ENCODE data around the gene STX4. TPM values are rescaled to one million over a fixed set of nuclear protein-coding genes. Genes with fewer than 3 reads are reported as not detected.
A peak's percentile ranks its signal among the peaks of the same experiment; 100 is the strongest.

STX4 gene
- total RNA-seq, 2 experiments from 2014 or later: 29.2 to 35.9 TPM

DNA sequence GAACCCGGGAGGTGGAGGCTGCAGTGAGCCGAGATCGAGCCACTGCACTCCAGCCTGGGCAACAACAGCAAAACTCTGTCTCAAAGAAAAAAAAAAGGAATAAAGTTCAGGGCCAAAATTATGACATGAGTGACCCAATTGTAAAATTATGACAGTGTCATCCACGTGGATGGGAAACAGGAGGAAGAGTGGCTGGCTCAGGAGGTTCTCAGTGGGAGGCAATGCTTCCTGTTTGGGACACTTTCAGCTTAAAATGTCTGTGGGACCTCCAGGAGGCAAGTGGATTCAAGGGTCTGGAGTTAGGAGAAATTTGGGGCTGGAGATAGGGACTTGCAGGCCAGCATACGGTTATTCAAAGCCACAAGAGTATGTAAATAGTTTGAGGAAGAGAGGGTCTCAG, 8.0 kb upstream of the STX4 start:
- Mint-ChIP-seq H3K4me1 (peaks cover 3% of the 10 kb centered on the region), H3K4me3 (no peak overlapping the region), H3K36me3 (ENCODE audit: low read depth) (no peaks in the 10 kb centered on the region), H3K9me3 (ENCODE audit: low read depth) (no peaks in the 10 kb centered on the region), H3K27ac (no peak overlapping the region), H3K27me3 (no peaks in the 10 kb centered on the region)
- intact Hi-C loops (cut with DNase I, micrococcal nuclease): no loop called here
- ChIA-PET CTCF (no interaction called here), POLR2A (no interaction called here)
- DNase-seq (no peak), ATAC-seq (no peak)

GRCh38 chr16:31029272-31029671, 4.1 kb upstream of the STX4 start:
- H3K27ac Mint-ChIP-seq: no peak overlapping the region
- intact Hi-C loops (cut with DNase I, micrococcal nuclease): no loop called here
- H3K27me3 Mint-ChIP-seq: no peaks in the 10 kb centered on the region
- ATAC-seq (no peak), DNase-seq (no peak)
- no peak overlapping the region for H3K4me3 Mint-ChIP-seq
- ChIA-PET POLR2A (no interaction called here), CTCF (no interaction called here)
- H3K9me3 Mint-ChIP-seq (ENCODE audit: low read depth): no peaks in the 10 kb centered on the region
- H3K4me1 Mint-ChIP-seq: peaks cover 10% of the 10 kb centered on the region
- peaks cover 1% of the 10 kb centered on the region for H3K36me3 Mint-ChIP-seq (ENCODE audit: low read depth)

GRCh38 chr16:31031276-31031675, 2.1 kb upstream of the STX4 start:
- no peak for DNase-seq
- H3K36me3 Mint-ChIP-seq (ENCODE audit: low read depth): peaks cover 4% of the 10 kb centered on the region
- CTCF ChIA-PET: interaction anchor here (0.7 to 1.0 kb wide), 2 partner anchors 37 to 106 kb away, joined by 3 read pairs; no protein-coding TSS in a partner anchor
- no peak overlapping the region for H3K27ac Mint-ChIP-seq
- H3K27me3 Mint-ChIP-seq: no peaks in the 10 kb centered on the region
- H3K9me3 Mint-ChIP-seq (ENCODE audit: low read depth): no peaks in the 10 kb centered on the region
- H3K4me1 Mint-ChIP-seq: peaks cover 15% of the 10 kb centered on the region
- POLR2A ChIA-PET: interaction anchor here (0.6 to 0.7 kb wide), 2 partner anchors 40 to 186 kb away, joined by 3 read pairs; partner anchors contain the start of gene PYDC1
- intact Hi-C loops (cut with DNase I, micrococcal nuclease): loop anchor here in 1 of 2 experiments (5.0 kb wide), 1 partner anchor 836 kb away; no protein-coding TSS in a partner anchor
- no peak for ATAC-seq
- no peak overlapping the region for H3K4me3 Mint-ChIP-seq

DNA sequence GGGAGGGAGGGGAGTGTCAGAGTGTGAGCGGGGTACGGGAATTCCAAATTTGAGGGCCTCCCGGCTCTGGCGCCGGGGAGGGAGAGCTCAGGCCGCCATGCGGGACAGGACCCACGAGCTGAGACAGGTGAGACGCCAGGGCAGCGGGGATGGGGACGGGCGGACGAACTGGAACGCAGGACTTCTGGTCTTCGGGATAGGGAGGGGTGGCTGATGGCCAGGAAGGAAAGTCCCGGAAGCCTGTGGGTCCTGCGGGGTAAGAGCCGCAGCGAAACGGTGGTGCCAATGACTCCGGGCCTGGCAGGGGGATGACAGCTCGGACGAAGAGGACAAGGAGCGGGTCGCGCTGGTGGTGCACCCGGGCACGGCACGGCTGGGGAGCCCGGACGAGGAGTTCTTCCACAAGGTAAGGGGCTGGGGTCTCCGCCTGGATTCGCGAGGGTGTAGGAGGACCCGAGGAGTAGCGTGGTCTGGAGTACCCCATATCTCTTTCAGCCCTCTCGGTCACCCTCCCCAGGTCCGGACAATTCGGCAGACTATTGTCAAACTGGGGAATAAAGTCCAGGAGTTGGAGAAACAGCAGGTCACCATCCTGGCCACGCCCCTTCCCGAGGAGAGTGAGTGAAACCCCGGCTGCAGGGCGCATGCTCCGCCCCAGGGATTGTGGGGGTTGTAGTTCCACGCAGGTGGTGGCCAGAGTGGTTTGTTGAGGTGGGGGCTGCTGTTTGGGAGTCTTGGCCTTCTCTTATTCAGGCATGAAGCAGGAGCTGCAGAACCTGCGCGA, 543 bp downstream of the STX4 start:
- Mint-ChIP-seq H3K36me3 (ENCODE audit: low read depth) (peaks cover 9% of the 10 kb centered on the region), H3K9me3 (ENCODE audit: low read depth) (no peaks in the 10 kb centered on the region), H3K27me3 (no peaks in the 10 kb centered on the region), H3K4me1 (peaks cover 15% of the 10 kb centered on the region), H3K27ac (peak overlapping the region; percentile 93), H3K4me3 (peak overlapping the region; percentile 96)
- intact Hi-C loops (cut with DNase I, micrococcal nuclease): loop anchor here (1.0 to 5.0 kb wide), 16 partner anchors 37 to 833 kb away; partner anchors contain the start of genes SETD1A (in 2 of the 2), VKORC1 (in 2 of the 2), ZNF646 (in 2 of the 2) and ZNF668 (in 2 of the 2)
- POLR2A ChIA-PET: interaction anchor here (0.9 to 1.2 kb wide), 3 partner anchors 40 to 146 kb away, joined by 4 to 7 read pairs (median 5); partner anchors contain the start of genes FUS, ZNF646 and ZNF668
- CTCF ChIA-PET: interaction anchor here (0.6 to 1.7 kb wide), 4 partner anchors 28 to 124 kb away, joined by 3 to 7 read pairs (median 4); partner anchors contain the start of genes KAT8, ZNF646 and ZNF668
- ATAC-seq (peak; percentile 64), DNase-seq (peak; percentile 95)

GRCh38 chr16:31036691-31037090, 3.3 kb downstream of the STX4 start:
- H3K4me1 Mint-ChIP-seq: peaks cover 14% of the 10 kb centered on the region
- POLR2A ChIA-PET: no interaction called here
- intact Hi-C loops (cut with DNase I, micrococcal nuclease): no loop called here
- CTCF ChIA-PET: interaction anchor here (0.7 kb wide), 1 partner anchor 96 kb away, joined by 3 read pairs; no protein-coding TSS in a partner anchor
- H3K4me3 Mint-ChIP-seq: no peak overlapping the region
- DNase-seq (no peak), ATAC-seq (no peak)
- no peaks in the 10 kb centered on the region for H3K9me3 Mint-ChIP-seq (ENCODE audit: low read depth)
- no peak overlapping the region for H3K27ac Mint-ChIP-seq
- no peaks in the 10 kb centered on the region for H3K27me3 Mint-ChIP-seq
- H3K36me3 Mint-ChIP-seq (ENCODE audit: low read depth): peaks cover 13% of the 10 kb centered on the region

DNA sequence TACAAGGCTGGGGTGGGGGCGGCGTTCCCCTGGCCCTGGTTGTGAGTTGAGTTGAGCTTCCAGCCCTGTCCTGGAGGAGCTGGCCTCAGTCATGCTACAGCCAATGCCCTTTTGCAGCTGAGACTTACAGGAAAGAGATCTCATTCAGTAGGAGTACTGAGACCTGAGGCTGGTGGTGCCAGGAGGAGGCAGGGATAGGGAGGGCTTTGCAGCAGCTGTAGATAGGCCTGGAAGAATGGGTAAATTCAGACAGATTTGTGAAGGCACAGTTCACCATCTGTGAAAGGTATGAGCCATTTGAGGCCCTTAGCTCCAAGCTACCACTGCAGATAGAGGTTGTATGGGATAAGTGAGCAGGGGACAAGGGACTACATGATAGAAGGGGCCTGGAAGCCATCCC, 5.6 kb downstream of the STX4 start:
- DNase-seq (no peak), ATAC-seq (no peak)
- H3K36me3 Mint-ChIP-seq (ENCODE audit: low read depth): peaks cover 17% of the 10 kb centered on the region
- H3K27me3 Mint-ChIP-seq: no peaks in the 10 kb centered on the region
- CTCF ChIA-PET: no interaction called here
- POLR2A ChIA-PET: no interaction called here
- no peak overlapping the region for H3K27ac Mint-ChIP-seq
- intact Hi-C loops (cut with DNase I, micrococcal nuclease): no loop called here
- H3K4me3 Mint-ChIP-seq: no peak overlapping the region
- peaks cover 7% of the 10 kb centered on the region for H3K4me1 Mint-ChIP-seq
- H3K9me3 Mint-ChIP-seq (ENCODE audit: low read depth): no peaks in the 10 kb centered on the region

- Mint-ChIP-seq H3K36me3 (ENCODE audit: low read depth) (peaks cover 12% of the 10 kb centered on the region), H3K27ac (no peak overlapping the region), H3K27me3 (no peaks in the 10 kb centered on the region), H3K9me3 (ENCODE audit: low read depth) (no peaks in the 10 kb centered on the region), H3K4me3 (no peak overlapping the region), H3K4me1 (no peaks in the 10 kb centered on the region)
- DNase-seq (no peak), ATAC-seq (no peak)
- ChIA-PET POLR2A (no interaction called here), CTCF (interaction anchor here (0.6 to 1.3 kb wide), 3 partner anchors 15 to 141 kb away, joined by 3 read pairs; no protein-coding TSS in a partner anchor)
- intact Hi-C loops (cut with DNase I, micrococcal nuclease): loop anchor here in 1 of 2 experiments (10.0 kb wide), 1 partner anchor 48 kb away; no protein-coding TSS in a partner anchor
These were observed 9.5 kb downstream of the STX4 start for GRCh38 chr16:31042866-31043265.

DNA sequence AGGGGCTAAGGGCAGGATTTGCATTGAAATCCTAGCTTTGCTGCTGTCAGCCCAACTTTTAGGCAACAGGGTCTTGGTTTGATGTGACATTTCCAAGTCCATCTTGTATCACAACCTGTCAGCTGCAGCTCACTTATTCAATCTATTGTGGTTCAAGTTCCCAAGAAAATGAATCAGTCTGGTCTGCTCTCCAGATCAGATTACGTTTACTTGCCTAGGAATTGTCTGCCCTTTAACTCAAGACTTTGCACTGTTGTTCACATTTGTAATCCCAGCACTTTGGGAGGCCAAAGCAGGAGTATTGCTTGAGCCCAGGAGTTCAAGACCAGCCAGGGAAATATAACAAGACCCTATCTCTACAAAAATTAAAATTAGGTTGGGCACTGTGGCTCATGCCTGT, 10.0 kb downstream of the STX4 start:
- Mint-ChIP-seq H3K4me1 (no peaks in the 10 kb centered on the region), H3K4me3 (no peak overlapping the region), H3K27me3 (no peaks in the 10 kb centered on the region), H3K36me3 (ENCODE audit: low read depth) (peaks cover 11% of the 10 kb centered on the region), H3K27ac (no peak overlapping the region), H3K9me3 (ENCODE audit: low read depth) (no peaks in the 10 kb centered on the region)
- intact Hi-C loops (cut with DNase I, micrococcal nuclease): loop anchor here in 1 of 2 experiments (10.0 kb wide), 1 partner anchor 49 kb away; no protein-coding TSS in a partner anchor
- no peak for ATAC-seq
- POLR2A ChIA-PET: no interaction called here
- CTCF ChIA-PET: interaction anchor here (1.3 kb wide), 1 partner anchor 142 kb away, joined by 3 read pairs; no protein-coding TSS in a partner anchor
- no peak for DNase-seq

GRCh38 chr16:31043898-31044481, 10.6 kb downstream of the STX4 start:
- Mint-ChIP-seq H3K27me3 (no peaks in the 10 kb centered on the region), H3K9me3 (ENCODE audit: low read depth) (no peaks in the 10 kb centered on the region), H3K4me1 (no peaks in the 10 kb centered on the region), H3K36me3 (ENCODE audit: low read depth) (peaks cover 8% of the 10 kb centered on the region), H3K27ac (no peak overlapping the region), H3K4me3 (no peak overlapping the region)
- ChIA-PET CTCF (interaction anchor here (0.6 to 1.3 kb wide), 2 partner anchors 35 to 142 kb away, joined by 3 read pairs; no protein-coding TSS in a partner anchor), POLR2A (no interaction called here)
- no peak for ATAC-seq
- intact Hi-C loops (cut with DNase I, micrococcal nuclease): loop anchor here in 1 of 2 experiments (10.0 kb wide), 1 partner anchor 49 kb away; no protein-coding TSS in a partner anchor
- DNase-seq: no peak

- POLR2A ChIA-PET: no interaction called here
- ATAC-seq (no peak), DNase-seq (no peak)
These were observed 17.1 kb downstream of the STX4 start for GRCh38 chr16:31050280-31051030.

GRCh38 chr16:31052114-31052513, 18.8 kb downstream of the STX4 start:
- DNase-seq (peak; percentile 44), ATAC-seq (peak; percentile 93)
- H3K27me3 Mint-ChIP-seq: no peaks in the 10 kb centered on the region
- POLR2A ChIA-PET: no interaction called here
- H3K27ac Mint-ChIP-seq: no peak overlapping the region
- CTCF ChIA-PET: no interaction called here
- no peak overlapping the region for H3K4me3 Mint-ChIP-seq
- no peaks in the 10 kb centered on the region for H3K9me3 Mint-ChIP-seq (ENCODE audit: low read depth)
- peaks cover 5% of the 10 kb centered on the region for H3K4me1 Mint-ChIP-seq
- no peaks in the 10 kb centered on the region for H3K36me3 Mint-ChIP-seq (ENCODE audit: low read depth)
- intact Hi-C loops (cut with DNase I, micrococcal nuclease): no loop called here

More at GRCh38 chr16:31050280-31051030, 17.1 kb downstream of the STX4 start:
- Mint-ChIP-seq H3K4me3 (no peak overlapping the region), H3K27me3 (no peaks in the 10 kb centered on the region), H3K36me3 (ENCODE audit: low read depth) (no peaks in the 10 kb centered on the region), H3K4me1 (peaks cover 5% of the 10 kb centered on the region), H3K9me3 (ENCODE audit: low read depth) (no peaks in the 10 kb centered on the region), H3K27ac (no peak overlapping the region)
- intact Hi-C loops (cut with DNase I, micrococcal nuclease): no loop called here
- CTCF ChIA-PET: interaction anchor here (0.7 to 1.0 kb wide), 3 partner anchors 9 to 207 kb away, joined by 3 read pairs; no protein-coding TSS in a partner anchor

Measured in activated CD4-positive, alpha-beta T cell treated with anti-CD3 and anti-CD28 coated beads for 36 hours (primary cell).